B cell (primary cell): Measurements from ENCODE around the gene PLCB1.

Experiments used
- EZH2 ChIP-seq: IDR thresholded peaks from 2 replicates; pipeline ENCODE4 v1.6.1; 2012; ENCODE audit warnings: borderline replicate concordance, low read depth, mild to moderate bottlenecking, moderate library complexity, low read length; ENCODE audit not compliant: insufficient read depth, poor library complexity, severe bottlenecking
- TF ChIP-seq, protein P1 (sequence below): fragments of 200-600 bp; IDR thresholded peaks from one replicate; pipeline ENCODE4 v1.8.0; 2022; ENCODE audit warnings: antibody characterized with exemption, mild to moderate bottlenecking

- TF ChIP-seq, protein P1, sequence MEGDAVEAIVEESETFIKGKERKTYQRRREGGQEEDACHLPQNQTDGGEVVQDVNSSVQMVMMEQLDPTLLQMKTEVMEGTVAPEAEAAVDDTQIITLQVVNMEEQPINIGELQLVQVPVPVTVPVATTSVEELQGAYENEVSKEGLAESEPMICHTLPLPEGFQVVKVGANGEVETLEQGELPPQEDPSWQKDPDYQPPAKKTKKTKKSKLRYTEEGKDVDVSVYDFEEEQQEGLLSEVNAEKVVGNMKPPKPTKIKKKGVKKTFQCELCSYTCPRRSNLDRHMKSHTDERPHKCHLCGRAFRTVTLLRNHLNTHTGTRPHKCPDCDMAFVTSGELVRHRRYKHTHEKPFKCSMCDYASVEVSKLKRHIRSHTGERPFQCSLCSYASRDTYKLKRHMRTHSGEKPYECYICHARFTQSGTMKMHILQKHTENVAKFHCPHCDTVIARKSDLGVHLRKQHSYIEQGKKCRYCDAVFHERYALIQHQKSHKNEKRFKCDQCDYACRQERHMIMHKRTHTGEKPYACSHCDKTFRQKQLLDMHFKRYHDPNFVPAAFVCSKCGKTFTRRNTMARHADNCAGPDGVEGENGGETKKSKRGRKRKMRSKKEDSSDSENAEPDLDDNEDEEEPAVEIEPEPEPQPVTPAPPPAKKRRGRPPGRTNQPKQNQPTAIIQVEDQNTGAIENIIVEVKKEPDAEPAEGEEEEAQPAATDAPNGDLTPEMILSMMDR = no peak
- TF ChIP-seq EZH2 = no peak
These were observed 344.0 kb downstream of the PLCB1 start for GRCh38 chr20:8476021-8476420.
